Fibroblast of lung (primary cell): Measurements from ENCODE around the gene KCTD16.

Source experiments
- EZH2 ChIP-seq: IDR thresholded peaks from 2 replicates; pipeline ENCODE4 v1.5.1; 2012; ENCODE audit warnings: low read length, control low read depth, mild to moderate bottlenecking; ENCODE audit errors: missing control alignments
- TF ChIP-seq, protein P1 (sequence below), 2 donors: IDR thresholded peaks in 1 of 2; conservative IDR thresholded peaks in 1 of 2; 1 replicate in 1 of 2; 2 replicates in 1 of 2; pipeline ENCODE4 v1.5.1; 2011 to 2012; ENCODE audit warnings: low read length in 2 of 2, control low read depth in 1 of 2, inconsistent platforms in 1 of 2, low read depth in 1 of 2, mild to moderate bottlenecking in 1 of 2

GRCh38 chr5:144284931-144285502 lies 114.3 kb downstream of the KCTD16 start:
- TF ChIP-seq, protein P1, sequence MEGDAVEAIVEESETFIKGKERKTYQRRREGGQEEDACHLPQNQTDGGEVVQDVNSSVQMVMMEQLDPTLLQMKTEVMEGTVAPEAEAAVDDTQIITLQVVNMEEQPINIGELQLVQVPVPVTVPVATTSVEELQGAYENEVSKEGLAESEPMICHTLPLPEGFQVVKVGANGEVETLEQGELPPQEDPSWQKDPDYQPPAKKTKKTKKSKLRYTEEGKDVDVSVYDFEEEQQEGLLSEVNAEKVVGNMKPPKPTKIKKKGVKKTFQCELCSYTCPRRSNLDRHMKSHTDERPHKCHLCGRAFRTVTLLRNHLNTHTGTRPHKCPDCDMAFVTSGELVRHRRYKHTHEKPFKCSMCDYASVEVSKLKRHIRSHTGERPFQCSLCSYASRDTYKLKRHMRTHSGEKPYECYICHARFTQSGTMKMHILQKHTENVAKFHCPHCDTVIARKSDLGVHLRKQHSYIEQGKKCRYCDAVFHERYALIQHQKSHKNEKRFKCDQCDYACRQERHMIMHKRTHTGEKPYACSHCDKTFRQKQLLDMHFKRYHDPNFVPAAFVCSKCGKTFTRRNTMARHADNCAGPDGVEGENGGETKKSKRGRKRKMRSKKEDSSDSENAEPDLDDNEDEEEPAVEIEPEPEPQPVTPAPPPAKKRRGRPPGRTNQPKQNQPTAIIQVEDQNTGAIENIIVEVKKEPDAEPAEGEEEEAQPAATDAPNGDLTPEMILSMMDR (conservative IDR thresholded peaks at IDR 0.05 in 1 of 2, IDR thresholded peaks at IDR 0.05 in 1 of 2; ENCODE audit: low read depth in 1 of 2, low read length in 2 of 2): no peak
- no peak for TF ChIP-seq EZH2
